ENCODE results near the gene ST6GAL1.
"Not testable (repeated sequence)": the region's sequence is repeated elsewhere in the genome, so short reads cannot be mapped to it uniquely, and the experiment has no call there.

The ST6GAL1 gene

GRCh38 chr3:186902154-186902553 lies 28.2 kb upstream of the ST6GAL1 start:
- no peak for DNase-seq (ENCODE audit: low read depth)
- H3K4me3 ChIP-seq (ENCODE audit: low read length), result no peak overlapping the region
- TF ChIP-seq, protein P1, sequence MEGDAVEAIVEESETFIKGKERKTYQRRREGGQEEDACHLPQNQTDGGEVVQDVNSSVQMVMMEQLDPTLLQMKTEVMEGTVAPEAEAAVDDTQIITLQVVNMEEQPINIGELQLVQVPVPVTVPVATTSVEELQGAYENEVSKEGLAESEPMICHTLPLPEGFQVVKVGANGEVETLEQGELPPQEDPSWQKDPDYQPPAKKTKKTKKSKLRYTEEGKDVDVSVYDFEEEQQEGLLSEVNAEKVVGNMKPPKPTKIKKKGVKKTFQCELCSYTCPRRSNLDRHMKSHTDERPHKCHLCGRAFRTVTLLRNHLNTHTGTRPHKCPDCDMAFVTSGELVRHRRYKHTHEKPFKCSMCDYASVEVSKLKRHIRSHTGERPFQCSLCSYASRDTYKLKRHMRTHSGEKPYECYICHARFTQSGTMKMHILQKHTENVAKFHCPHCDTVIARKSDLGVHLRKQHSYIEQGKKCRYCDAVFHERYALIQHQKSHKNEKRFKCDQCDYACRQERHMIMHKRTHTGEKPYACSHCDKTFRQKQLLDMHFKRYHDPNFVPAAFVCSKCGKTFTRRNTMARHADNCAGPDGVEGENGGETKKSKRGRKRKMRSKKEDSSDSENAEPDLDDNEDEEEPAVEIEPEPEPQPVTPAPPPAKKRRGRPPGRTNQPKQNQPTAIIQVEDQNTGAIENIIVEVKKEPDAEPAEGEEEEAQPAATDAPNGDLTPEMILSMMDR (conservative IDR thresholded peaks at IDR 0.05; ENCODE audit: low read length), result no peak

DNA sequence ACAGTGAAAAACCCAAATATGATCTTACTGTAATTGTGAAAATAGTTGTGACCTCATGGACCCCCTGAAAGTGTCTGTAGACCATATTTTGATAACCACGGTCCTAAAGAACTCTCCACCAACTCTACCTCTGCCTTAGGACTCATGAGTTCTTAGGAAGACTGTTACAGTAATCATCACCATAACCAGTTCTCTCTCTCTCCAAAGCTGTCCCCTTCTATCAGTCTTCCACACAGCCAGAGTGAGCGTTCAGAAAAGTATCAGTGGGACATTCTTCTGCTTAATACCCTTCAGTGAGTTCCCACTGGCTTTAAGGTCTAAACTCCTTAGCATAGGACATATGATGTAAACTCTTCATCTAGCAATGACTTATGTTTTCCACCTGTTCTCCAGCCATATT lies 27.6 kb upstream of the ST6GAL1 start:
- no peak overlapping the region for H3K4me3 ChIP-seq (ENCODE audit: low read length)
- TF ChIP-seq, protein P1 (conservative IDR thresholded peaks at IDR 0.05; ENCODE audit: low read length), result no peak
- no peak for DNase-seq (ENCODE audit: low read depth)

DNA sequence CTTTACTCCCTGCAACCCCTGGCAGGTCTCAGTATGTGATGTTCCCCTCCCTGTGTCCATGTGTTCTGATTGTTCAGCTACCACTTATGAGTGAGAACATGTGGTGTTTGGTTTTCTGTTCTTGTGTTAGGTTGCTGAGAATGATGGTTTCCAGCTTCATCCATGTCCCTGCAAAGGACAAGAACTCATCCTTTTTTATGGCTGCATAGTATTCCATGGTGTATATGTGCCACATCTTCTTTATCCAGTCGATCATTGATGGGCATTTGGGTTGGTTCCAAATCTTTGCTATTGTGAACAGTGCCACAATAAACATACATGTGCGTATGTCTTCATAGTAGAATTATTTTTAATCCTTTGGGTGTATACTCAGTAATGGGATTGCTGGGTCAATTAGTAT lies 26.6 kb upstream of the ST6GAL1 start:
- DNase-seq (ENCODE audit: low read depth); H3K4me3 ChIP-seq (ENCODE audit: low read length): not testable (repeated sequence)

- H3K4me3 ChIP-seq (ENCODE audit: low read length); DNase-seq (ENCODE audit: low read depth): not testable (repeated sequence)
Observed at GRCh38 chr3:186907075-186907474, 23.3 kb upstream of the ST6GAL1 start.

GRCh38 chr3:186909078-186909853 lies 21.1 kb upstream of the ST6GAL1 start:
- no peak for DNase-seq (ENCODE audit: low read depth)
- no peak overlapping the region for H3K4me3 ChIP-seq (ENCODE audit: low read length)
- TF ChIP-seq, protein P1 (conservative IDR thresholded peaks at IDR 0.05; ENCODE audit: low read length), result no peak

- no peak overlapping the region for H3K4me3 ChIP-seq (ENCODE audit: low read length)
- TF ChIP-seq, protein P1 (conservative IDR thresholded peaks at IDR 0.05; ENCODE audit: low read length), result no peak
- no peak for DNase-seq (ENCODE audit: low read depth)
Observed at GRCh38 chr3:186915806-186916796, 14.2 kb upstream of the ST6GAL1 start.

GRCh38 chr3:186917512-186918312 lies 12.6 kb upstream of the ST6GAL1 start:
- DNase-seq (ENCODE audit: low read depth), result no peak
- TF ChIP-seq, protein P1 (conservative IDR thresholded peaks at IDR 0.05; ENCODE audit: low read length), result no peak
- H3K4me3 ChIP-seq (ENCODE audit: low read length), result no peak overlapping the region
